H1 (cell line): ENCODE results near the gene TMEM229B. TPM values are rescaled to one million over a fixed set of nuclear protein-coding genes. Genes with fewer than 3 reads are reported as not detected.

Source experiments
- ATF3 ChIP-seq: IDR thresholded peaks from 2 replicates; pipeline ENCODE4 v1.6.1; 2011; ENCODE audit warnings: low read depth, mild to moderate bottlenecking, low read length; ENCODE audit not compliant: insufficient read depth
- JUN ChIP-seq: IDR thresholded peaks from 2 replicates; pipeline ENCODE4 v1.6.1; 2011; ENCODE audit warnings: low read depth, mild to moderate bottlenecking, improper control_type of control experiment, low read length
- POLR2AphosphoS5 ChIP-seq: IDR thresholded peaks from 2 replicates; pipeline ENCODE4 v1.6.1; 2011; ENCODE audit warnings: low read depth, low read length
- SRF ChIP-seq: IDR thresholded peaks from 2 replicates; pipeline ENCODE4 v1.6.1; 2011; ENCODE audit warnings: mild to moderate bottlenecking, low read depth, low read length, moderate library complexity
- polyA plus RNA-seq, 7 experiments: library from polyadenylated mRNA; depleted of rRNA in 3 of 7; stranded (reverse) in 5 of 7; unstranded in 2 of 7; fragments of >200 nt in 5 of 7; fragments of 200-250 nt in 2 of 7; gene quantifications; 1 replicate in 5 of 7; 2 replicates in 1 of 7; 4 replicates in 1 of 7; pipeline versions ENCODE4 v1.2.1 to v1.2.3, GENCODE V29; 2011 to 2013; ENCODE audit warnings: missing spikeins in 2 of 7, mixed read lengths in 2 of 7
- total RNA-seq: library from RNA; stranded (reverse); fragmentation: NEBNext Ultra II Directional; extraction: Animal tissue kit (Norgen Biotek cat#: 25700); gene quantifications from 2 replicates; pipeline ENCODE4 v1.2.1, GENCODE V29; 2021
- TF ChIP-seq, protein P1 (sequence below): IDR thresholded peaks from 2 replicates; pipeline ENCODE4 v1.6.1; 2012; ENCODE audit warnings: low read length, inconsistent platforms

The TMEM229B gene
- total and polyA plus RNA-seq, 2 of the 8 experiments (the other 6 are each of a cell fraction or from before 2014, with no cell fraction given) = 0.73 to 0.85 TPM

DNA sequence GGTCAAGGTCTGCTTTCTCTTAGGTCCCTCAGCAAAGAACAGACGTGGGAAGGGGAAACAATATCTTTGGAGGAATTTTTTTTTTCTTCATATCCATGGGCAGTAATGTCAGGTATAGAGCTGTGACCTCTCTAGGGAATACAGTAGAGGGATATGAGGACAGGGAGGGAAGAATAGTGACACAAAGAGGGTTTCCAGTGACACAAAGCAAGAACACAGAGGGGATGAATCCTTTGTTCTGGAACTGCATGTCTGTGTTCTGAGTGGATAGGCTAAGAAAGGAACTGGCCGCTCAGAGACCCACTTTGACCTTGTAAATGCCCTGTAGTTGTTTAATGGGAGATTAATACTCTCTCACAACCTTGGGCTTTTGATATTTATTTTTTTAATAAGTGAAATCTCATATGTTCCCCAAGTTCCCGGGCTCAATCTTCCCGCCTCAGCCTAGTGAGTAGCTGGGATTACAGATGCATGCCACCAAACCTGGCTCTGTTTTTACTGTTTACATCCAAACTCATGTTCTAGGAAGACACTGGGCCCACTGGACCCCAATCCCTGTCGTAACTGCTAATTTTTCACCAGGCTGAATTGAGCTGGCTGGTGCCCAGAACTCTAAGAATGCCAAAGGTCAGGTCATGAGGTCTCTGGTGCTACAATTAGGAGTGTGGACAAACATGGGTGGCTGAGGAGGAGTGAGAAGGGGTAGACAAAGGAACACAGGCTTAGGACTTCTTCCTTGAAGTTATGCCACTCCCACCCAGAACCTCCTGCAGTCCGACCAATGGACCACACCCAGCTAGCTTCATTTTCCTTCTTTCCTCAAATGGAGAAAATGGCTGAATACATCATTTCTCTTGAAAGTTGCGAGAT is 35.5 kb upstream of the TMEM229B start (continued):
- TF ChIP-seq POLR2AphosphoS5 = no peak
- TF ChIP-seq SRF = no peak
- TF ChIP-seq, protein P1, sequence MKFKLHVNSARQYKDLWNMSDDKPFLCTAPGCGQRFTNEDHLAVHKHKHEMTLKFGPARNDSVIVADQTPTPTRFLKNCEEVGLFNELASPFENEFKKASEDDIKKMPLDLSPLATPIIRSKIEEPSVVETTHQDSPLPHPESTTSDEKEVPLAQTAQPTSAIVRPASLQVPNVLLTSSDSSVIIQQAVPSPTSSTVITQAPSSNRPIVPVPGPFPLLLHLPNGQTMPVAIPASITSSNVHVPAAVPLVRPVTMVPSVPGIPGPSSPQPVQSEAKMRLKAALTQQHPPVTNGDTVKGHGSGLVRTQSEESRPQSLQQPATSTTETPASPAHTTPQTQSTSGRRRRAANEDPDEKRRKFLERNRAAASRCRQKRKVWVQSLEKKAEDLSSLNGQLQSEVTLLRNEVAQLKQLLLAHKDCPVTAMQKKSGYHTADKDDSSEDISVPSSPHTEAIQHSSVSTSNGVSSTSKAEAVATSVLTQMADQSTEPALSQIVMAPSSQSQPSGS = no peak
- TF ChIP-seq ATF3 = no peak
- no peak for TF ChIP-seq JUN
